Measurements from ENCODE around the gene MBD6. TPM values are rescaled to one million over a fixed set of nuclear protein-coding genes. Genes with fewer than 3 reads are reported as not detected.

The MBD6 gene
- total and polyA plus RNA-seq, 3 experiments from 2014 or later: 4.2 to 54.7 (median 49.0) TPM

DNA sequence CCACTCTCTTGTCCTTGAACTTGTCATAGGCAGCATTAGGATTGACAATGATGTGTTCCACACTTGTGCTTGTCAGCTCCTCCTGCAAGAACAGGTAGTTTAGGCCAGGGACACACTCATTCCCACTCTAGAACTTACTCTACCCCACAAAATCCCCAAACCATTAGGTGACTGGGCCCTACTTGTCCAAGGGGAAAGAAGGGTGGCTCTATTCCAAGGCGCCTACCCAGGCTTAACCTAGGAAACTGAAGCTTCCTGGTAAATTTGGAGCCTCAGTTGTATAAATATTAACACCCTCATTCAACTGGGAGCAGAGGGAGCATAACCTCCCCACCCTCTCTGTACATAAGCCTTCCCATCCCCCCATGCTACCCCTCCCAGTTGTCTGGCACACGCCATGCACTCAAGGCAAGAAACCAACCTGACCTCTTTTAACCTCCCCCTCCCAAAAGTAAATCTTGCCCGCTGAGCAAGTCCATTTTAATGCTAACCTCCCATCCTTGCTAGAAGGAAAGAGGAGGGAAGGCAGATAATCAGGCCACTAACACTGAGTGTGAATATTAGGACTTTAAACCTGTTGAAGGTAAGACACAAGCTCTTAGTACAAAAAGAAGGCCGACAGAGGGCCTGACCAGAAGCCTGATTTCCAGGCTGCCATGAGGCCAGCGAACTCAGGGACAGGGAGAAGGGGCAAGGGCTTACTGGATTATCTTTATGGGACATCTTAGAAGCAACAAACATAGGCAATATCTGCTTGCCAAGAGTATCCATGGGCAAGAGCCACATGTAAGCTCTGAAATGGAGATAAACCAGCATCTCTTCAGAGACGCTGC lies 13.4 kb downstream of the MBD6 start:
- no peaks in the 10 kb centered on the region for H3K27me3 Mint-ChIP-seq
- no peak overlapping the region for H3K4me3 ChIP-seq (ENCODE audit: low read length)
- H3K27ac Mint-ChIP-seq: peak overlapping the region in 4 of 8 donors; percentile 13 to 44 (median 41)
- POLR2A ChIA-PET: interaction anchor here (1.9 kb wide), 1 partner anchor 12 kb away, joined by 5 read pairs; no protein-coding TSS in a partner anchor
- H3K36me3 Mint-ChIP-seq: peaks cover 0 to 88% (median 4%) of the 10 kb centered on the region in 3 donors
- H3K27ac ChIP-seq (ENCODE audit: low read depth, low read length): no peak overlapping the region
- peaks cover 39% of the 10 kb centered on the region for H3K36me3 ChIP-seq (ENCODE audit: insufficient read depth, low read length)
- H3K9me3 ChIP-seq (ENCODE audit: low read length): no peaks in the 10 kb centered on the region
- peaks cover 4 to 10% (median 9%) of the 10 kb centered on the region in 3 donors for H3K4me1 Mint-ChIP-seq
- no peaks in the 10 kb centered on the region for H3K9me3 Mint-ChIP-seq
- CTCF ChIA-PET: interaction anchor here (1.1 kb wide), 1 partner anchor 73 kb away, joined by 3 read pairs; no protein-coding TSS in a partner anchor
- DNase-seq: no peak
- no peak overlapping the region for H3K4me3 Mint-ChIP-seq
- no peaks in the 10 kb centered on the region for H3K4me1 ChIP-seq (ENCODE audit: insufficient read depth, low read length)
- no peaks in the 10 kb centered on the region for H3K27me3 ChIP-seq (ENCODE audit: insufficient read depth, low read length, poor library complexity, severe bottlenecking)

DNA sequence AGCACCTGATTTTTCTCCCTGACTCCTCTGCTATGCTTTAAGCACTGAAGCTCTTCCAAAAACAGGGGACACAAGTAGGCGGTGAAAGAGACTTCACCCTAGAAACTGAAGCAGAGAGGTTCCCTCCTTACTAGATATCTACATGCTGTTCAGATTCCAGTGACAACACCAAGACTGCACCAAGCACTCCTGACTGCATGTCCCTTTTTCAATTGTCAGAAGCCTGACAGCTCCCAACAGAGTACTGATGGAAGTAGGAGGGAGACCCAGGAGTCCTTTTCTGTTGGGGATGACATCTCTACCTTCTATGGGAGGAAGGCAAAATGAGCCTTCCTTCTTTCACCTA lies 13.9 kb downstream of the MBD6 start:
- ChIA-PET CTCF (no interaction called here), POLR2A (interaction anchor here (0.7 kb wide), 1 partner anchor 94 kb away, joined by 4 read pairs; no protein-coding TSS in a partner anchor)
- Mint-ChIP-seq H3K27ac (peak overlapping the region in 3 of 8 donors; percentile 5 to 40 (median 6)), H3K27me3 (no peaks in the 10 kb centered on the region), H3K36me3 (peaks cover 0 to 88% (median 4%) of the 10 kb centered on the region in 3 donors), H3K9me3 (no peaks in the 10 kb centered on the region), H3K4me1 (peaks cover 4 to 13% (median 10%) of the 10 kb centered on the region in 3 donors), H3K4me3 (no peak overlapping the region)
- DNase-seq: no peak
- Histone ChIP-seq H3K9me3 (ENCODE audit: low read length) (no peaks in the 10 kb centered on the region), H3K27me3 (ENCODE audit: insufficient read depth, low read length, poor library complexity, severe bottlenecking) (no peaks in the 10 kb centered on the region), H3K27ac (ENCODE audit: low read depth, low read length) (no peak overlapping the region), H3K36me3 (ENCODE audit: insufficient read depth, low read length) (peaks cover 33% of the 10 kb centered on the region), H3K4me3 (ENCODE audit: low read length) (no peak overlapping the region), H3K4me1 (ENCODE audit: insufficient read depth, low read length) (no peaks in the 10 kb centered on the region)

DNA sequence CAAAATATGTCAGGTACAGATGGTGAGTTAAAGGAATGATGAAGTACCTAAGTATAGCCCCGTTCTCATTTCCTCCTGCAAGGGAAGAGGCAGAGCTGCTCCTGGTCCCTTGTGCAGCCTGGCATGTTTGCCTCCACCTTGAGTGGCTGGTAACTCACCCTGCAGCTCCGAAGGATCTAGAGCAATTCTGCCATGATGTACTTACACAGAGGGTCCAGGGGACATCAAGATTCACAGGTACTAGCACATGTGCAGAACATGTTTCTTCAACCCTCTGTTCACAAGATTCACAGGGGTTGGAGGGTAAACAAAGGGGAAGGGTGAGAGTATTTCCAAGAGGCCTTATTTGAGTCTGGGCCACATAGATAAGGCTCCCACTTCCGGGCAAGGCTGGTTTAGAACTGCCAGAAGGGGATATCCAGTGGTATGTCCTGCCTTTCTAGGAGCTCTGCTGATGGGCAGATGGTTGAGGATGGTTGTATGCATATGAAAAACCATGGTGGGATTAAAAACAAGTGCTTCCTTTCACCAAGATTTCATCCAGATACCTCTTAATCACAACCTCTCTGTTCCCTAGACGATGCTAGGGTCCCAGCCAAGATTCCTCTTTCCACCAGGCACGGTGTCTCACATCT lies 16.6 kb downstream of the MBD6 start:
- Mint-ChIP-seq H3K27ac (peak overlapping the region in 2 of 8 donors; percentile 12 to 49), H3K4me3 (no peak overlapping the region), H3K4me1 (peaks cover 13 to 23% (median 19%) of the 10 kb centered on the region in 3 donors), H3K36me3 (peaks cover 0 to 76% (median 4%) of the 10 kb centered on the region in 3 donors), H3K27me3 (no peaks in the 10 kb centered on the region), H3K9me3 (no peaks in the 10 kb centered on the region)
- Histone ChIP-seq H3K36me3 (ENCODE audit: insufficient read depth, low read length) (peaks cover 10% of the 10 kb centered on the region), H3K27me3 (ENCODE audit: insufficient read depth, low read length, poor library complexity, severe bottlenecking) (no peaks in the 10 kb centered on the region), H3K4me3 (ENCODE audit: low read length) (no peak overlapping the region), H3K27ac (ENCODE audit: low read depth, low read length) (no peak overlapping the region), H3K9me3 (ENCODE audit: low read length) (no peaks in the 10 kb centered on the region), H3K4me1 (ENCODE audit: insufficient read depth, low read length) (no peaks in the 10 kb centered on the region)
- ChIA-PET POLR2A (interaction anchor here (0.6 kb wide), 1 partner anchor 116 kb away, joined by 3 read pairs; no protein-coding TSS in a partner anchor), CTCF (interaction anchor here (0.9 to 1.5 kb wide), 3 partner anchors 25 to 84 kb away, joined by 3 to 5 read pairs (median 3); no protein-coding TSS in a partner anchor)
- DNase-seq: no peak

DNA sequence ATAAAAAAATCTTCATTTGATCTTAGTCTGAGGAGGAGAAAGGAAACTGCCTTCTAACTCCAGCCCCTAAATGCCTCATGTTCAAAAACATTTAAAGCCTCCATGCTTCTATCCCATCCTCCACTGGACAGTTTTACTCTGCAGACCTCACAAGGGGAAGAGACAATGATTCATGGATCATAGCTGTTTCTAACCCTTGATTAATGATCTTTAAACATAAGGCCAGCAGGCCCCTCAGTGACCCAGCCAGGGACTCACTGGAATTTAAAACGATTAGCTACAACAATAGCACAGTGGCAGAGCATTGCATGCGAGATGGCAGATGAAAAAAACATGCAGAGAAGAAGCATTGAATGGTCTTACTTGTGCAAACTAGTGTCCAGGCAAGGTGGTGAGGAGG lies 18.4 kb downstream of the MBD6 start:
- peaks cover 8% of the 10 kb centered on the region for H3K4me1 ChIP-seq (ENCODE audit: insufficient read depth, low read length)
- Mint-ChIP-seq H3K27ac (peak overlapping the region in 5 of 8 donors; percentile 6 to 85 (median 57)), H3K4me1 (peaks cover 26 to 37% (median 34%) of the 10 kb centered on the region in 3 donors), H3K4me3 (no peak overlapping the region), H3K36me3 (peaks cover 0 to 65% (median 2%) of the 10 kb centered on the region in 3 donors), H3K9me3 (no peaks in the 10 kb centered on the region), H3K27me3 (no peaks in the 10 kb centered on the region)
- CTCF ChIA-PET: interaction anchor here (1.3 kb wide), 2 partner anchors 18 to 79 kb away, joined by 3 read pairs; no protein-coding TSS in a partner anchor
- H3K27me3 ChIP-seq (ENCODE audit: insufficient read depth, low read length, poor library complexity, severe bottlenecking): no peaks in the 10 kb centered on the region
- no peak for DNase-seq
- no peak overlapping the region for H3K4me3 ChIP-seq (ENCODE audit: low read length)
- no peaks in the 10 kb centered on the region for H3K9me3 ChIP-seq (ENCODE audit: low read length)
- no peak overlapping the region for H3K27ac ChIP-seq (ENCODE audit: low read depth, low read length)
- H3K36me3 ChIP-seq (ENCODE audit: insufficient read depth, low read length): no peaks in the 10 kb centered on the region
- POLR2A ChIA-PET: no interaction called here

DNA sequence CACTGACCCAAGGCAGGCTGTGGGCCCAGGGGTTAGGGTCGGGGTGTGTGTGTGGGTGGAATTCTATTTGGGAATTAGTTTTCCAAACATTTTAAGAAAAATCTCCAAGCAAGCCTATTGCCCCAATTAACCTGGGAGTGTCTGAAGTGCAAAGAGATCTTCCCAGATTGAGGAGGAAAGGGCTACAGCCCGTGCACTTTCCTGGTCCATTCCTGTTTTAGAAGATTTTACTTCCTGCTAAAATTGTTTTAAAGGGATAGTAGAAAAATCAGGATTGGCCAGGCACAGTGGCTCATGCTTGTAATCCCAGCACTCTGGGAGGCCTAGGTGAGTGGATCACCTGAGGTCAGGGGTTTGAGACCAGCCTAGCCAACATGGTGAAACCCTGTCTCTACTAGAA lies 19.1 kb downstream of the MBD6 start:
- POLR2A ChIA-PET: no interaction called here
- CTCF ChIA-PET: no interaction called here
- H3K36me3 ChIP-seq (ENCODE audit: insufficient read depth, low read length): no peaks in the 10 kb centered on the region
- H3K9me3 Mint-ChIP-seq: no peaks in the 10 kb centered on the region
- no peaks in the 10 kb centered on the region for H3K27me3 Mint-ChIP-seq
- no peaks in the 10 kb centered on the region for H3K9me3 ChIP-seq (ENCODE audit: low read length)
- DNase-seq: no peak
- peaks cover 33 to 44% (median 41%) of the 10 kb centered on the region in 3 donors for H3K4me1 Mint-ChIP-seq
- no peak overlapping the region for H3K4me3 ChIP-seq (ENCODE audit: low read length)
- H3K4me3 Mint-ChIP-seq: no peak overlapping the region
- H3K4me1 ChIP-seq (ENCODE audit: insufficient read depth, low read length): peaks cover 13% of the 10 kb centered on the region
- peaks cover 0 to 62% (median 2%) of the 10 kb centered on the region in 3 donors for H3K36me3 Mint-ChIP-seq
- H3K27me3 ChIP-seq (ENCODE audit: insufficient read depth, low read length, poor library complexity, severe bottlenecking): no peaks in the 10 kb centered on the region
- H3K27ac Mint-ChIP-seq: no peak overlapping the region
- no peak overlapping the region for H3K27ac ChIP-seq (ENCODE audit: low read depth, low read length)

DNA sequence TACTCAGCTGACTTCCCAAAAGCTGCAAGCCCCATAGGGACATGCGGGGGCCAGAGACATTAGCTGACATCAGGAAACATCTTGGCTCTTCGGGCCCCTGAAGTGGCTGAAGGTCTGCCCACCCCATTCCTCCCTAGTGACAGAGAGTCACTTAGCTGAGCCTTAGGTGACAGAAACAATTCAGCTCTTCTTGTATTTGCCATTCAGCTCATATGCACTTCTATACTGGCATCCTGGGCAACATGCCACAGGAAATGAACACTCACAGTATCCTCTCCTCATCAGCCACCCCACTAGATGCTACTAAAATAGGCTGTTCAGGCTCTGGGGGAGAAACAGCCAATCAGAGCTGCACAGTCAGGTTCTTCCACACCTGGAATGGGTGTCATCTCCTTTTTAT lies 21.0 kb downstream of the MBD6 start:
- no peaks in the 10 kb centered on the region for H3K27me3 Mint-ChIP-seq
- H3K4me3 ChIP-seq (ENCODE audit: low read length): no peak overlapping the region
- no peaks in the 10 kb centered on the region for H3K9me3 ChIP-seq (ENCODE audit: low read length)
- H3K4me1 ChIP-seq (ENCODE audit: insufficient read depth, low read length): peaks cover 21% of the 10 kb centered on the region
- peak overlapping the region in 4 of 8 donors; percentile 10 to 74 (median 50) for H3K27ac Mint-ChIP-seq
- no peaks in the 10 kb centered on the region for H3K9me3 Mint-ChIP-seq
- H3K4me1 Mint-ChIP-seq: peaks cover 39 to 54% (median 46%) of the 10 kb centered on the region in 3 donors
- peak in 1 of 5 donors; percentile 27 for DNase-seq
- POLR2A ChIA-PET: interaction anchor here (1.1 kb wide), 1 partner anchor 20 kb away, joined by 4 read pairs; no protein-coding TSS in a partner anchor
- peaks cover 0 to 53% (median 0%) of the 10 kb centered on the region in 3 donors for H3K36me3 Mint-ChIP-seq
- H3K4me3 Mint-ChIP-seq: no peak overlapping the region
- no peaks in the 10 kb centered on the region for H3K36me3 ChIP-seq (ENCODE audit: insufficient read depth, low read length)
- H3K27ac ChIP-seq (ENCODE audit: low read depth, low read length): no peak overlapping the region
- CTCF ChIA-PET: interaction anchor here (0.9 kb wide), 1 partner anchor 9 kb away, joined by 4 read pairs; no protein-coding TSS in a partner anchor
- no peaks in the 10 kb centered on the region for H3K27me3 ChIP-seq (ENCODE audit: insufficient read depth, low read length, poor library complexity, severe bottlenecking)

DNA sequence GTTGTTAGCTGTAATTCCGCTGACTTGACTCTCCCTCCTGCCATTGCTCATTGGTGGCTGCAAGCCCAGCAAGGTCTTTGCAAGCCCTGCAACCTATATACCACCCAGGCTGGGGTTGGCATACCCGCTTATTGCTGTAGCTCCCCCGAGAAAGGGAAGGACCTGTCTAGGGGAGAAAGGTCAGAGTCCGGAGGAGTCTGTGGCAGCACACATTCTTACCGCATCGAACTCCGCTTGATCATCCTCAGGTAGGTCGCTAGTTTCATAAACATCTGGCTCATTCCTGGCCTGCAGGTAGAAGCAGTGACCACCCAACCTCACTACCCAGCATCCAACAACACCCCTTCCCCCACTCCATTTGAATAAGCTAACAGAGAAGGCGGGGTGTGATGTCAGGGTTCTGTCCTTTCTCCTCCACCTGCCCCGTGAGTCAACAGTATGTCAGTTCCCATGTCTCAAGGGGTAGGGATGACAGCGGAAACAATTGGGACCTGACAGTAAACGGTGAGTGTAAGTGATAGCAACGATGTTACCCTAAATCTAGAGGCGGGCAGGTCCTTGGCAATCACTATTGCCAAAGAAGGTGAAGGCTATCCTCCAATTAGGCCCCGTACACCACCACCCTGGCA lies 23.3 kb downstream of the MBD6 start:
- H3K36me3 ChIP-seq (ENCODE audit: insufficient read depth, low read length): no peaks in the 10 kb centered on the region
- Mint-ChIP-seq H3K36me3 (peaks cover 0 to 36% (median 0%) of the 10 kb centered on the region in 3 donors), H3K4me3 (peak overlapping the region; percentile 91 to 99 (median 96)), H3K4me1 (peaks cover 50 to 61% (median 53%) of the 10 kb centered on the region in 3 donors), H3K27me3 (no peaks in the 10 kb centered on the region), H3K9me3 (no peaks in the 10 kb centered on the region), H3K27ac (peak overlapping the region; percentile 70 to 98 (median 96))
- peak overlapping the region; percentile 78 for H3K4me3 ChIP-seq (ENCODE audit: low read length)
- H3K27ac ChIP-seq (ENCODE audit: low read depth, low read length): peak overlapping the region; percentile 88
- peak in 1 of 5 donors; percentile 35 for DNase-seq
- ChIA-PET POLR2A (interaction anchor here (1.1 to 1.8 kb wide), 2 partner anchors 25 to 69 kb away, joined by 3 to 7 read pairs; partner anchors contain the start of gene DDIT3), CTCF (interaction anchor here (1.0 to 1.8 kb wide), 4 partner anchors 15 to 83 kb away, joined by 3 to 8 read pairs (median 4); no protein-coding TSS in a partner anchor)
- no peaks in the 10 kb centered on the region for H3K27me3 ChIP-seq (ENCODE audit: insufficient read depth, low read length, poor library complexity, severe bottlenecking)
- H3K9me3 ChIP-seq (ENCODE audit: low read length): no peaks in the 10 kb centered on the region
- H3K4me1 ChIP-seq (ENCODE audit: insufficient read depth, low read length): peaks cover 30% of the 10 kb centered on the region

Data from CD8-positive, alpha-beta memory T cell (primary cell).